A673 (cell line): ENCODE results near the gene DNAH8. TPM values are rescaled to one million over a fixed set of nuclear protein-coding genes. Genes with fewer than 3 reads are reported as not detected.

Experiments used
- BruUV-seq: library from RNA; stranded (reverse); fragments of 400-500 nt; replicated peaks from 2 replicates; lab custom pipeline; 2021; lab: Mats Ljungman, UMichigan
- CTCF ChIA-PET: fragments of 300-600 bp; sonication (Branson Sonifier 250); formaldehyde crosslinking; loops from one replicate; lab custom pipeline; 2022; ENCODE audit warnings: antibody characterized with exemption; lab: Charles Lee
- POLR2A ChIA-PET: fragments of 300-600 bp; sonication (Branson Sonifier 250); formaldehyde crosslinking; loops from one replicate; lab custom pipeline; 2022; ENCODE audit warnings: antibody characterized with exemption; ENCODE audit not compliant: low non-redundant PET; lab: Charles Lee
- DNase-seq: peaks from one replicate; pipeline ENCODE4 v3.0.0-alpha.2; 2015; ENCODE audit warnings: low spot score
- H3K27ac ChIP-seq: fragments of 200-600 bp; sonication (generic); 2 replicates; pipeline ENCODE4 v1.5.1; 2016; ENCODE audit warnings: mixed run types, low read depth, mild to moderate bottlenecking, mixed read lengths, antibody characterized with exemption, low read length; ENCODE audit not compliant: poor library complexity, severe bottlenecking
- H3K27me3 ChIP-seq: fragments of 200-600 bp; sonication (generic); replicated peaks from 2 replicates; pipeline ENCODE4 v1.6.1; 2017; ENCODE audit warnings: mixed run types, low read depth, mild to moderate bottlenecking, mixed read lengths, antibody characterized with exemption, low read length; ENCODE audit not compliant: insufficient read depth, poor library complexity
- H3K36me3 ChIP-seq: fragments of 200-600 bp; sonication (generic); 2 replicates; pipeline ENCODE4 v1.6.1; 2016; ENCODE audit warnings: mixed run types, mild to moderate bottlenecking, mixed read lengths, antibody characterized with exemption, low read length; ENCODE audit not compliant: insufficient read depth, poor library complexity, severe bottlenecking
- H3K4me1 ChIP-seq: fragments of 200-600 bp; sonication (generic); 2 replicates; pipeline ENCODE4 v1.6.1; 2017; ENCODE audit warnings: mixed run types, mild to moderate bottlenecking, mixed read lengths, antibody characterized with exemption, low read length; ENCODE audit not compliant: insufficient read depth, poor library complexity, severe bottlenecking
- H3K4me3 ChIP-seq: fragments of 200-600 bp; sonication (generic); 2 replicates; pipeline ENCODE4 v1.5.1; 2016; ENCODE audit warnings: low read depth, mixed run types, mild to moderate bottlenecking, mixed read lengths, low read length; ENCODE audit not compliant: poor library complexity, severe bottlenecking
- H3K9me3 ChIP-seq: fragments of 200-600 bp; sonication (generic); 2 replicates; pipeline ENCODE4 v1.6.1; 2016; ENCODE audit warnings: mixed run types, low read depth, mild to moderate bottlenecking, mixed read lengths, antibody characterized with exemption, low read length; ENCODE audit not compliant: poor library complexity, severe bottlenecking
- EZH2 ChIP-seq: fragments of 200-600 bp; sonication (generic); IDR thresholded peaks from 2 replicates; pipeline ENCODE4 v1.6.1; 2017; ENCODE audit warnings: borderline replicate concordance, low read depth, mild to moderate bottlenecking, mixed read lengths, antibody characterized with exemption, low read length; ENCODE audit not compliant: poor library complexity, severe bottlenecking
- intact Hi-C: fragments of 100-400 bp; cut with micrococcal nuclease; formaldehyde crosslinking; loops from one replicate; pipeline ENCODE4 v1.10.0; 2022; ENCODE audit not compliant: unreplicated experiment
- total RNA-seq: library from RNA; stranded (reverse); gene quantifications from 2 replicates; pipeline ENCODE4 v1.2.3, GENCODE V29; 2021
- TF ChIP-seq, protein P1 (sequence below): fragments of 300-800, 200-600 bp; sonication (generic); conservative IDR thresholded peaks from 2 replicates; pipeline ENCODE4 v1.5.1; 2017; ENCODE audit warnings: low read depth, mild to moderate bottlenecking, antibody characterized with exemption, low read length, moderate library complexity, mixed read lengths

Gene DNAH8
- total RNA-seq, 1 experiment from 2014 or later: not detected

DNA sequence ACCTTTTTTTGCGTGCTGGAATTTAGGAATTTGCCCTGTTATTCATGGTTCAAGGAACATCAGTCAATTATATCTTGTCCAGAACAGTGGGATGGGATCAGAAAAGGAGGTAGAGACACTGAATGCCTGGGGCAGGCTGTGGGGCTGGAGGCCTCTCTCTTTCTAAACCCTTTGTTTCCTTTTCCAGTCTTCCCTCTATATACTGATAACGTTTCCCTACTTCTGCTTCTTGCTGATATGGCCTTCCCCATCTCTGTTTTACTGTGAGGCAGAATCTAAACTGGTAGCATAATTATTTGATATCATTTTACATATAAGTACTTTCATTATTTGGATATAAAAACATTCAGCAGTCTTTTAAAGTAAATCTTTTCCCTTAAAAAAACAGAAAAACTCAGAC lies 67.5 kb downstream of the DNAH8 start:
- BruUV-seq: no TSS peak
- Histone ChIP-seq H3K36me3 (no peaks in the 10 kb centered on the region), H3K27me3 (peaks cover 4% of the 10 kb centered on the region), H3K4me3 (no peak overlapping the region), H3K27ac (no peak overlapping the region), H3K9me3 (no peaks in the 10 kb centered on the region), H3K4me1 (no peaks in the 10 kb centered on the region)
- ChIA-PET CTCF (no interaction called here), POLR2A (no interaction called here)
- TF ChIP-seq, protein P1, sequence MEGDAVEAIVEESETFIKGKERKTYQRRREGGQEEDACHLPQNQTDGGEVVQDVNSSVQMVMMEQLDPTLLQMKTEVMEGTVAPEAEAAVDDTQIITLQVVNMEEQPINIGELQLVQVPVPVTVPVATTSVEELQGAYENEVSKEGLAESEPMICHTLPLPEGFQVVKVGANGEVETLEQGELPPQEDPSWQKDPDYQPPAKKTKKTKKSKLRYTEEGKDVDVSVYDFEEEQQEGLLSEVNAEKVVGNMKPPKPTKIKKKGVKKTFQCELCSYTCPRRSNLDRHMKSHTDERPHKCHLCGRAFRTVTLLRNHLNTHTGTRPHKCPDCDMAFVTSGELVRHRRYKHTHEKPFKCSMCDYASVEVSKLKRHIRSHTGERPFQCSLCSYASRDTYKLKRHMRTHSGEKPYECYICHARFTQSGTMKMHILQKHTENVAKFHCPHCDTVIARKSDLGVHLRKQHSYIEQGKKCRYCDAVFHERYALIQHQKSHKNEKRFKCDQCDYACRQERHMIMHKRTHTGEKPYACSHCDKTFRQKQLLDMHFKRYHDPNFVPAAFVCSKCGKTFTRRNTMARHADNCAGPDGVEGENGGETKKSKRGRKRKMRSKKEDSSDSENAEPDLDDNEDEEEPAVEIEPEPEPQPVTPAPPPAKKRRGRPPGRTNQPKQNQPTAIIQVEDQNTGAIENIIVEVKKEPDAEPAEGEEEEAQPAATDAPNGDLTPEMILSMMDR: no peak
- no peak for TF ChIP-seq EZH2
- intact Hi-C loops: no loop called here
- no peak for DNase-seq

DNA sequence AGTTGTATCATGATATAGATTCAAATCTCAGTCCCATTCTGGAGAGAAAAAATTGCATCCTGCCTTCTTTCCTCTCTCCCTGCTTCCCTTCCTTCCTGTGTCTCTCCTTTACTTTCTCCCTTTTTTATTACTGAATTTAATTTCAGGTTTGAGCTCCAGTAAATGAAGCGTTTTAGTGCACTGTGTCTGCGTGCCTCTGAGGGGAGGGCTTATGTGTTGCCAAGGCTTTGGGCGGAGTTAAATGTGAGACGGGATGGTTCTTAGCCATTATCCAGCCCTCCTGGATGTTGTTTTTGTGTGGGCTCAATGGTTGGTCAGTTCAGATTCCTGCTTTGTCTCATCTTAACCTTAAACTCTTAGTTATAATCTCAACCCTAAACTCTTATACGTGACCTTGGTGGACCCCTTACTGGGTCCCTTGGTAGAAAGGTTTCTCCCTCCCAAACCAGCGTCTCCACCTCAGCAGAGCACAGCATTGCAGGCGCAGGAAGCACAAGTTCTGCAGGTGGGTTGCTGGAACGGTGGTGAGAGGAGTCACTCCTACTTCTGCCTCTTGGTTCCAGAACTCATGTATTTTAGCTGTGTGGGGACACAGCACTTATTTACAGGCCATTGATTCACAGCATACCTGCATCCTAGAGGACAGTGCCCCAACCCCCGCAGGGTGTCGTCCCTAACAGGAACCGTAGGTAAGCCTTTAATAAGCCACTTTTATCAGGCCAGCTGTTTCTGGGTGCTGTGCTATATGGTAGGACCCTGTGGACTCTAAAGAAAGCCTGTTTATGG lies 68.5 kb downstream of the DNAH8 start:
- H3K27me3 ChIP-seq: peaks cover 4% of the 10 kb centered on the region
- no TSS peak for BruUV-seq
- H3K9me3 ChIP-seq: no peaks in the 10 kb centered on the region
- no peak overlapping the region for H3K27ac ChIP-seq
- no peak for TF ChIP-seq EZH2
- TF ChIP-seq, protein P1: no peak
- CTCF ChIA-PET: no interaction called here
- no peak overlapping the region for H3K4me3 ChIP-seq
- no peaks in the 10 kb centered on the region for H3K4me1 ChIP-seq
- no peak for DNase-seq
- H3K36me3 ChIP-seq: no peaks in the 10 kb centered on the region
- intact Hi-C loops: no loop called here
- POLR2A ChIA-PET: no interaction called here

DNA sequence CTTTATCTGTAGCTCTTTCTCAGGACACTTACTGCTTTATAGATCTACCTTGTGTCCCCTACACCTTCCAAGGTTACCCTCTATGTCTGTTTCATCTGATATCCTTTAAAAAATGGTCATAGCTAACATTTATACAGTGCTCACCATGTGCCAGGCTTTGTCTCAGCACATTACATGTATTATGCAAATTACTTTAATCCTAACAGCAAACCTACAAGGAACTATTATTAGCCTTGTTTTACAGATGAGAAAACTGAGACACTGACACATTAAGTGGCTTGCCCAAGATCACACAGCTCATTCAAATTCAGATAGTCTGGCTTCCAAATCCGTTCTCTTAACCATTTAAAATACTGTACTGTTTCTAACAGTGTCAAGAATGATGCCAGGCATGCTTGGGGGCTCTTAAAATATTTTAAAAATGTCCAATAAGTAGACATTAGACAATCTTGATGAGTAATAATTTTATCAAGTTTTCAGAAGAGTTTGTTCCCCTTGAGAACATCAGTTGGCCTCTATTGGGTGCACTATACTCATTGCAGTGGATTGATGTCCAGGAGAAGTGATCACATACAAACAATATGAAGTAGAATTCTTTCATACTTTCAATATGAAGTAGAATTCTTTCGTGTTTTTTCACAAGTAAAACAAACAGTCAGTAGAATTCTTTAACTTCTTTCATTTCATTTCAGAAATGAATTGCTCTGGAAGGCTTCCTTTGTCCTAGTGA lies 69.6 kb downstream of the DNAH8 start:
- no peaks in the 10 kb centered on the region for H3K36me3 ChIP-seq
- BruUV-seq: no TSS peak
- H3K4me1 ChIP-seq: no peaks in the 10 kb centered on the region
- no peak overlapping the region for H3K27ac ChIP-seq
- intact Hi-C loops: no loop called here
- no peak overlapping the region for H3K4me3 ChIP-seq
- ChIA-PET CTCF (no interaction called here), POLR2A (no interaction called here)
- H3K9me3 ChIP-seq: no peaks in the 10 kb centered on the region
- H3K27me3 ChIP-seq: peaks cover 4% of the 10 kb centered on the region
- DNase-seq: no peak
- TF ChIP-seq, protein P1: no peak
- no peak for TF ChIP-seq EZH2
